HG03457 (cell line): ENCODE data around the gene FAM107B.

Experiments used
- ATAC-seq: cut with Tn5 transposase; IDR thresholded peaks from one replicate; pipeline ENCODE4 v1.9.1; 2021; ENCODE audit warnings: moderate number of reproducible peaks; ENCODE audit not compliant: unreplicated experiment

Gene FAM107B

DNA sequence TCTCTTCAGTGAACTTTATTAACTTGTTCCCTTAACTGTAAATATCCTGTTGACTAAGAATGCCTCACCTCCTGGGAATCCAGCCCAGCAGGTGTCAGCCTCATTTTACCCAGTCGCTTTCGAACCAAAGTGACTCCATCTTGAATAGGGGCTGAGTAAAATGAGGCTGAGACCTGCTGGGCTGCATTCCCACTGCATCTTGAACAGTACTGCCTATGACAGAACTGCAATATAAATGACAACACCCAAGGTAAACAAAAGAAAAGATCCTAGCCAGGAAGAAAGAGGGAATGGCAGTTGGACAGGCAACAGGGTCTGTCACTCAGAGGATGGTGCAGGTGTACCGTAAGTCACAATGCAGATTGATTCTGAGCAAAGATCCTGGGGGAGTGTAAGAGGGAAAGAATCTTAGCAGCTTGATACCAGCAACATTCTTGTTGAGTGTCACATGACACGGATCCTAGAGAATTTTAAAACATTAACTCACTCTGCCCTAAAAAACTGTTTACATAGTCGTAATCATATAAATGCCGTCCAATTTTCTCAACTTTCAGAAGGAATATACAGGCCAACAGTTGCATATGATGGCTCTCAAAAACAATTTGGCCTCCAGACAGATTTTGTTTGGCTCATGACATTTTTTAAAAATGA lies 4.4 kb upstream of the FAM107B start:
- no peak for ATAC-seq

DNA sequence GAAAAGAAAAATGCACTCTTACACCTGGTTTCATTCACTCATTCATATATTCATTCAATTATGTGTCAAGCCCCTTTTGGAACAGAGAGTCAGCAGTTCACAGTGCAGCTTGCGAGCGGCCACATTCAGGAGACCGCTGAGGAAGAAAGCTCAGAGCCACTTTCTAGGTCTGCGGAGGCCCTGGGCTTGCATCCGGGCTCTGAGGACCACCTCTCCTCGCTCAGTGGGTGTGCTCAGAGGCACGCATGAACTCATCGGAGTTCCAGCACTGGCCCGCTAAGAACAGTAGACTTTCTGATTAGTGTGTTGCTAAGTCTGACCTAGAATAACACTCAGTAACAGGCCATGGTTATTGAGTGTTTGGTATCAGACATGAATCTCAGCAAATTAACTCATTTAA lies 1.8 kb upstream of the FAM107B start:
- no peak for ATAC-seq

DNA sequence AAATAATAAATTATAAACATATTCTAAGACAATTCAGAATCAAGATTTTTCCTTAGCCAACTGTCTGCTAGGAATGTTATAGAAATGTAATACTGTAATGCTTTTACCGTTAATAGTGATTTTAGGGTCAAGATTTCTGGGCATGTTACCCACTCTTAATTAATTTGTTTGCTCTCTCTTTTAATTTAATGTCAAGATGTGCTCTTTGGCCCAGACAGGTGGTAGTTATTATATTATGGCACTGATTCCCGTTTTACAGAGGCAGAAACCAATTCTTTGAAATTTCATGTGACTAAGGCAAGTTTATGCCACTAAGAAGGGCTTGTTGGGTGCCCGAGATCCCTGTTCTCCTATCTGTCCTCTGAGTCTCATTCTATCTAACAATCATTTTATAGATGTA lies 959 bp upstream of the FAM107B start:
- ATAC-seq = no peak

DNA sequence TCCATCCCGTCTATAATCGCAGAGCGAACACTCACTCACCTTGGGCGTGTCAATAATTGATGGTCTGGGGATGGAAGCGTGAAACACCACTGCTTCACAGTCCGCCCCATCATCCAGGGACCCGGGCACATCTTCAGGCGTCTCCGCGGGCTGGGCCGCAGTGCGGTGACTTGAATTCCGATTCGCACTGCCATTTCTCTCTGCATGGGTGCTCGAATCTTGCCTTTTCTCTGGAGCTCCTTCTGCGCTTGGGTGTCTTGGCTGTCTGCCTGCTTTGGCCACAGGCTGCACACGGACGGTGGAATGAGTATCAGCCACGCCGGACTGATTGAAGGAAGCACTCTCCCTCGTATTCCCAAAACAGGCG lies 500 bp downstream of the FAM107B start:
- no peak for ATAC-seq

DNA sequence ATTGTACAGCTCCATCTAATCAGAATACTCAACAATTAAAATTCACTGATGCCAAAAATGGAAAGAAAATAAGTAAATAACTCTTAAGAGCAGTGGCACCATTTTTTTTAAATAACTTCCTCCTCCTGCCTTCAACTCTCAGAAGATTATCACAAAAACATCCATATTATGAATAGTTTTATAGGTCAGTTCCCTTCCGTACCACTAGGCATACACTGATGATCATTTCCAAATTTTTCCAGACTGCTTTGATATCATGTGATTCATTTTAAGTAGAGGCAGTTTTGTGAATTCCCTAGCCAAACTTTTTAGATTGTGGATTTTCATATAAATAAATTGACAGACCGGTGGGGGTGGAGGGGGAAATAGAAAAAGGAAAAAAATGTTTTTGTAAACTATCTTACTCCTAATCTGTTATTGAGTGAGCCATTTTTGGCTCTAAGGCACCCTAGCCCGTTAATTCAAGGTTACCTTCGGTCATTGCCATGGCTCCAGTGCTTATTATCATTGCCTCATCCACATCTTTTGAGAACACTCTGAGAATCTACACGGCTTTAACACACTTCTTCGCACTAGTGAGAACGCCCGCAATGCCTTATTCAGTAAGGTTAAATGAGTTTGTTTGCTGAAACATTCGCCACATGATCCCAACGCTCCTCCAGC lies 1.0 kb downstream of the FAM107B start:
- ATAC-seq = no peak

DNA sequence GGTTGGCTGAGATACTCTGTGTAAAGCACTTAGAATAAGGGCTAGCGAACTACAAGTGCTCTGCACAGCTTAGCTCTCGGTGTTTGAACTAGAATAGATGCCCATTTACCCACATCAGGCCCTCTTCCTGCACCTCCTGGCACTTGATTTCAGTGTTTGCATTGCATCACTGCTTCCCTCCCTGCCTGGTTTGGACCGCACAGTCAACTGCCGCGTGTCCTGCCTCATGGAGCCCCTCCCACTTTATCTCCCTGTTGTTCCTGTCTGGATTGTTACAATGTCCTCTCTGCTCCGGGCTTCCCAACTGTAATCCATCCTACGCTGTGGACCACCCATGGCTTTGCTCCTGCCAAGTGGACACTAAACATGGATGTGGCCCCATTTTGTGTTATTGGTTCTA lies 2.3 kb downstream of the FAM107B start:
- ATAC-seq = no peak

DNA sequence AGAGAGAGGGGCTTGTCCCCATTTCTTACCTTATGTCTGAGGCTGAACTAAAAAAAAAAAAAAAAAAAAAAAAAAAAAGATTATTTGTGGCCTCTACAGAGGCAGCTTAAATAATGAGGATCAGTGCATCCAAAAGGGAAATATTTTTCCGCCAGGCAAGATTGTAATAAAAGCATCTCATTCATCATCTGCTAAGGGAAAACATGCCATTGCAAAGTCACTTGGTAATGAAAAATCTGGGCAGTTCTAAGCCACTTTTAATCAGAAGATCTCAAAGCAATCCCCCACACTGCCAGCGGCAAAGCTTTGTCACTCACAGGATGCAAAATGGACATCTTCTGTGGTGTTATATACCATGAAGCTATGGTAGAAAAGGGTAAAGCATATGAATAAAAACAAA lies 3.8 kb downstream of the FAM107B start:
- no peak for ATAC-seq

DNA sequence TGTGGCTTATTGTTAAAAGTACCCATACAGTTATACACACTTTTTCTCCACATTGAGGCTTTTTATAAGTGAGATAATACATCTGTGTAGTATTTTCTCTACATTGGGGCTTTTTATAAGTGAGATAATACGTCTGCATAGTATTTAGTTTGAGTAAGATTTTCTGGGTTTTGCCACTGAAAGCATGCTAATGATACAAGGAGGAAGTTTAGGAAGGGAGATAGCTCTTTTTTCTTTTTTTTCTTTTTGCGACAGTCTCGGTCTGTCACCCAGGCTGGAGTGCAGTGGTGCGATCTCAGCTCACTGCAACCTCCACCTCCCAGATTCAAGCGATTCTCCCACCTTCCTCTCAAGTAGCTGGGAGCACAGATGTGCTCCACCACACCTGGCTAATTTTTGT lies 13.3 kb downstream of the FAM107B start:
- ATAC-seq = no peak

DNA sequence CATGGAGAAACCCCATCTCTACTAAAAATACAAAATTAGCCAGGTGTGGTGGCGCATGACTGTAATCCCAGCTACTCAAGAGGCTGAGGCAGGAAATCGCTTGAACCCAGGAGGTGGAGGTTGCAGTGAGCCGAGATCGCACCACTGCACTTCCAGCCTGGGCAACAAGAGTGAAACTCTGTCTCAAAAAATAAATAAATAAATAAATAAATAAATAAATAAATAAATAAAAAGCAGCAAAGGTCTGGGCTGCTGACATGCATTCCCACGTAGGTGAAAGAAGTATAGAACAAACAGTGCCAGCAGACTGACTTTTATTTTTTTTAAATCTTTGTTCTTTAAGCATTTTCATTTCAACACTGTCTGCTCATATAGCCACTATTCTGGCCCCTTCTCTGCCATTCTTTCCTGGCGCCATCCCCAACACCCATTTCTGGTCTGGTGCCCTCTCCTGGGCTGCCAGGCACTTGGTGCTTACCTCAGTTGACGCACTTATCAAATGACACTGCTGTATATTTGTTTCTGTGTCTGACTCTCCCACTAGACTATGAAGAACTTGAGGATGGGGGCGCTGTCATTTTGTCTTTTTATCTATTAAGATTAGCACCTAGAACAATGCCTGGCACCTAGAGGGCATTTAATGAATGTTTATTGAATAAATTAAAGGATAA lies 15.6 kb downstream of the FAM107B start:
- no peak for ATAC-seq

DNA sequence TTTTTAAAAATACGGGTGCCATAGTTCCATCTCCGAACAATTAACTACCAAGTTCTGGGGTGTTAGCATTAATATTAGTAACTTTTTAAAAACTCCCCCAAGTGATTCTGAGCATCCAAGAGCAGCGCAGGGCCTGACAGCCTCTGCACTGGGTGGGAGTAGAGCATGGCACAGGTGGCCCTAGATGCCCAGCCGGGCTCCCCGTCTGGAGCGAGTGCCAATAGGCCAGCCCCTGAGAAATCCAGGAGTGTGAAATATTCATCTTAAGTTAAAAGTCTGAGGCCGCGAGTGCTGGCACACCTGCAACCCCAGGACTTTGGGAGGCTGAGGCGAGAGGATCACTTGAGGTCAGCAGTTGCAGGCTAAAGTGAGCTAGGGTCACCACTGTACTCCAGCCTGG lies 16.2 kb downstream of the FAM107B start:
- no peak for ATAC-seq

DNA sequence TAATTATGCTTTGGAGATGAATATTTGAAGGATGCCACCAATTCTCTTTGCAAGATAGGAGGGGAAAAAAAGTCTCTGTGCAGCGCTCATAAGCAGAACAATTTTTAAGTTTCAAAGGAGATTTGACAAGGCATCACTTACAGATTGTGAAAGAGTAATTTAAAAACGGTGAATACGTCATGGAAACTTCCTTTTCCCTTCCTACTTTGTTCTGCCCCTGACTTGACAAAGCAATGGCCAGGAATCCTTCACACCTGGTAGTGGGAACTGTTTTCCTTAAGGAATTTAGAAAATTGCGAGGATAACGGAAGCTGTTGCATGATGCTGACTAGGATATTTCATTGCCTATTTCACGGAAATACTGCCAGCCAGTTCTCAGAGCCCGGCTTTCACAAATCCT lies 16.7 kb downstream of the FAM107B start:
- no peak for ATAC-seq

DNA sequence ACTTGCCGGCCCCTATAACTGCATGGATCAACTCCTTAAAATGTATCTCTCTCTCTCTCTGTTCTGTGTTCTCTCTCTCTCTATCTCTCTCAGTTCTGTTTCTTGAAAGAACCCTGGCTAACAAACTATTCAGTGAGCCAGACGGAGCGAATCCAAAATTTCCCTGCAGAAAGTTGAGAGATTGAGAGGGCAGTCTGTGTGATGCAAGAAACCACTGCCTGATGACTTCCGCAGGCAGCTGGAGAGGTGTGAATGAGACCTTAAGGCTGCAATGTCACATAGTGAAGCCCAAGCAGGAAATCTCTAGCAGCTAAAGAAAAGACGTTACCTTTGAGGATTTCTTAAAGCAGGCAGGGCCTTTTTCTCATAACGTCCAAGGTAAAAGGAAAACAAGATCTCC lies 17.3 kb downstream of the FAM107B start:
- ATAC-seq = no peak

DNA sequence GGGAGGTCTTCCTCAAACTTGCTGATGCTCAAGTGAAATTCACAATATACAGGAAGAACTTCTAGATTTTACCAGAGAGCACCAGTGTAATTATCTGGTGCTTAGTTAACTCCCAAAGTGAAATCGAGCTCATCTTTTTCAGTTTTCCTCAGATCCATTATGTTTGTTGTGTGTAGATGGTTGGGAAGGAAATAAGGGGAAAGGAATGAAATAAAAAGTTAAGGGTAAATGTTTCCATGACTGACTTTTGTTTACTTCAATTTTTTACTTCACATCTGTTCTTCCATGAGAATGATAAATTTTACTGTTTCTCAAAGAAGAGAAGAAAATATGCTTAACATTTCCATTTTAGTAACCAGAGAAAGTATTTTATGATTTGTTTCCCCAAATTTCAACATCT lies 21.3 kb downstream of the FAM107B start:
- no peak for ATAC-seq

DNA sequence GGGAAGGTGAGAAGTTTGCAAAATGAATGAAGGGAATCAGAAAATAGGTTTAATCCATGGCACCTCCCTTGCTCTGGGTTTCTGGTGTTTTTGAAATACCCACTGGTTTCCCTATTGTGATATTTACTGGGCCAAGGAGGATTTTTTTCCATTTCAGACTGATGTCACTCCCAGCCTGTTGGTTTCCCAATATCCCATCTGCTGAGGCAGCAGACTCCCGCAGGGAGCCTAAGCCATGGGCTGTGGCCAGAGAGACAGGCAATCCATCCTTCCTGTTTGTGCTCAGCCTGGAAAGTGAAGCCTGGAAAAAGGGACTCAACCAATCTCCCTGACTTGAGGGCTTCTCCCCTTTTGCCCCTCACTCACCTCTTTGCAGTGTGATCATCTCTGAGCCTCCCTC lies 22.8 kb downstream of the FAM107B start:
- no peak for ATAC-seq

DNA sequence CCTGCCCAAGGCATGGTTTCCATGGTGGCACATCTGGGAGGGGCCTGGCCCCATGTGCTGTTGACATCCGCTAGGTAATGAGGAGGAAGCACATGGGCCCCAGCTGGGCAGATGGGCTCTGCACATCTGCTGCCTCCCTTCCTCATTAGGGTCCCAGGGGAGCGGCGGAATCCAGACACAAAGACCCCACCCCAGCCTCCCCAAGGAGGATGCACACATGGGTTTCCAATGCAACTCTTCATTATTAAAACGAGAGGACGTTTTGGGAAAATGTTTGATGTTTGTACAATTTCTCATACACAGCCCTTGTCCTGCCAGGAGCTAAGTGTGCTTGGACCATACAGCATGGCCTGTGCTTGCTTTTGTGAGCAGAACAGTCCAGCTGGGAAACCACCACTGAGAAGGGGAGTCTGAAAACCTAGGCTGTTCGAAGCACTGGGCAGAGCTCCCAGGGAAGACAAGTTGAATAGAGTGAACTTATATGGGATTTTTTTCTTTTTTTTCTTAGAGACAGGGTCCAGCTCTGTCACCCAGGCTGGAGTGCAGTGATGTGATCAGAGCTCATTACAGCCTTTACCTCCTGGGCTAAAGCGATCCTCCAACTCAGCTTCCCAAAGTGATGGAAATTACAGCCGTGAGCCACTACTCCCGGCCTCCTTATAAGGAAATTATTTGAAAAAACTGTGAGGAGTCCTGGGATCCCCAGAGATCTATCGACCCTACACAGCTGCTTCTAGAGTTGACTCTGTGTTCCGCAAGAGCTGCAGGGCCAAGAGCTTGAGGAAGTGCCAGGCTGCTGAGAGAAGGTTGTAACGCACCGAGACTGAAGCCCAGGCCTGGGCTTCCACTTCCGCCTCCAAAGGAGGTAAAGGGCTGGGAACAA lies 23.4 kb downstream of the FAM107B start:
- no peak for ATAC-seq

DNA sequence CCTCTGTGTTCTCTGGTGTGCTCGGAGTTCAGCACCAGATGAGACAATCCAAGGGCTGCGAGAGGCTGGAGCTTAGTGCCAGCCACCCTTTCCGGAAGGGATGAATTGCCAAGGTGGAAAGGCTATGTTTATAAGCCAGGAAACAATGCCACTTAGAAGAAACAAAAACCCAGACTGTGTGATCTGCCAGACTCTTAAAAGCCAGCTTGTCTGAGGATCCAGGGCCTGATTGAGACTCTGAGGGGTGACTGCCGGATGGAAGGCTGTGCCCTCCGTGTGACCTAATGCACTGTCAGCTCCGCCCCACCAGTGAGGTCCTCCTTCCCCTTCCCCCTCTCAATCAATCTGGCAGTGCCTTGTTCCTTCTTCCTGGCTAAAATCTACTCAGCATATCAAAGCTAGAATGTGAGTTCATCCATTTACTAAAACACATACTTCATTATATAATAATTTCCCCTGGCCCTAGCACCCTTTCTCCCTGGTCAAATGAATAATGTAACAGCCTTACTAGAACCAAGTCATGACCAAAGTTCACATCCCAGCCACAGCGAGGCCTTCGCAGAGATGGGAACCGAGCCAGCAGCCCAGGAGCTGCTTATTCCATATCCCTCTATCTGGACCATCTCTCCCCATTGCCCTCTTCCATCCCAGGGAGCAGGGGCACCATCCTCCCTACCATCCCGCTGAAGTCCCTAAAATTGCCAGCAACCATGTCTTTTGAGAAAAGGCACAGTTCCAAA lies 25.5 kb downstream of the FAM107B start:
- ATAC-seq = no peak

DNA sequence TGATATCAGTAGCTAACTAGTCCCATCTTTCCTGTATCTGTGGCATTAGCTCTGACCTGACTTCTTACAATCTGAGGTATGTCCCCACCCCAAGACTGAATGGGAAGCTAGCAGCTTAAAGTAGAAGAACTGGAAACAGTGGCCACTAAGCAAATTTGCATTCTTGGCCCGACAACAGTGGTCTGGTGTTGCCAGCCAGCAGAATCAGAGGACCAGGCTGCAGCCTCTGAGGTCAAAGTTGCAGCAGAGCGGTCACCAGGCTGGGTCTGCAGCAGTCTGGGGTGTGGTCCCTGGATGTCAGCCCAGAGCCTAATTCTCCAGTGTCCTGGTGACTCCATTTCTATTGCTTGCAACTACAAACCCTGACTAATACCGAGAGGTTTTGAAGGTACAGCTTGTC lies 26.3 kb downstream of the FAM107B start:
- ATAC-seq = no peak

DNA sequence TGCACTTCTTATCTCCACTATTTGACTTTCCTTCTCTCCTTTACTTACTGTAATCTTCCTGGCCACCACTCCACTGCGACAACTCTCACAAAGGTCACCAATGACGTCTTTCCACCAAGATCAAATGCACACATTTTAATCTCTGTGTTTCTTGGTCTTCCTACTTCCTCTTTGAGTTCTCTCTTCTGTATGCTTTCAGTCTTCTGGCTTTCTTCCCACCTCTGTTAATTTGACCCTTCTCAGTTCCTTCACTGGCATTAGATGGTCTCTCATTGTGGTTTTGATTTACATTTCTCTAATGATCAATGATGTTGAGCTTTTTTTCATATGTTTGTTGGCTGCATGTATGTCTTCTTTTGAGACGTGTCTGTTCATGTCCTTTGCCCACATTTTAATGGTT lies 31.9 kb downstream of the FAM107B start:
- peak; percentile 85 for ATAC-seq

DNA sequence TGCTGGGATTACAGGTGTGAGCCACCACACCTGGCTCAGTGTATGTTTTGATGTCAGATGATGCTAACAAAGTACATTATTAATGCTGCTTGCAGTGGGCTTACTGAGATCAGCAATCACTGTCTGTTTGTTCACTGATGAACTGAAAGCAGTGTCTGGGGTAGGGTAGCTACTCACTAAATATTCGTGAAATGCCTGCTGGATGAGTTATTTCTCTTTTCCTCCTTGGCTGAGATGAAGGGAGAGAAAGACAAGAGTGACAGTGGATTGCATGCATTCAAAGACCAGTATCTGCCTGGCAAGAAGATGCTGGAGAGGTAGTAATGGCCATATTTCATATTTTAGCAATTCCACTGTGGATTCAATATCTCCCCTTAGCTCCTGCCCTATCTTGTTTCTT lies 32.3 kb downstream of the FAM107B start:
- peak; percentile 11 for ATAC-seq

DNA sequence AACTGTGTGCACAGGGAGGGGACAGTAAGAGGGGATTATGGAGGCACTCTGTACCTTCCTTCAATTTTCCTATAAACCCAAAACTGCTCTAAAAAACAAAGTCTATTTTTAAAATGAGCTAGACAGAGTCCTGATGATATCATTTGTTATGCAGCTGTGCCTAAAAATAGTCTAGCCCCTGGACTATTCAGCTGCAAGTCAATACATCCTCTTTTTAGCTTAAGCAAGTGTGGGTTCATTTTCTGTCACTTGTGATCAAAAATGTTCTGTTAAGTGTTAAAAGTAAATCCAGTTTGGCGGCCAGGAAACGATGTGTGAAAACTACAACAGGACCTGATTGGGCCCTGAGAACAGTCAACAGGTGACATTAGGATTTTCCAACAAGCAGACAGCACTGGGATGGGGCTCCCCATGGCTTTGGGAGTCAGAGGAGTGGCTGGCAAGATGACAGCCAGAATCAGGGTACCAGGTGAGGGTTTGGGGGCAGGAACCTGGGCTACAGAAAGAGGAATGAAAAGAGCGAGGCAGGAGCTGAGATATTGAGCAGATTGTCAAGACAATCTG lies 33.9 kb downstream of the FAM107B start:
- no peak for ATAC-seq
